HuH-7.5 (cell line): ENCODE data around the gene GOLGA8N.
"Not testable (repeated sequence)": the region's sequence is repeated elsewhere in the genome, so short reads cannot be mapped to it uniquely, and the experiment has no call there.

Source experiments
- DNase-seq: peaks from one replicate; pipeline ENCODE4 v3.0.0; 2011; ENCODE audit warnings: low spot score

GOLGA8N gene

DNA sequence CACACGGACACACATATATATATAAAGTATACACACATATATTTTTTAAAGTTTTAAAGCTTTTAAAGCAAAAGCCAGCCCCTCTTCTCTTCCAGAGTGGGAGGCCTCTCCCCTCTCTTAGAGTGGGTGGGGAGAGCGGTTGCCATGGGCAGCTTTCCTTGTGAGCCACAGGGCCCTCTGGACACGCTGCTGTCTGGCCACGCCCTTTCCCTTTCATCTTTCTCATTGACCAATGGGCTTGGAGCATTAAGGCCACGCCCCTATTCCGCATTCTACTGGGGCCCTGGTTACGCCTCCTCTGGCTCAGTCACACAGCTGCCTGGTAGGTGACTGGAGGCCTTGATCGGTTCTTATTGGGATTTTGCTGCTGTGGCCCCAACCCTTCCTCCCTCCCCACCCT lies at the start of gene GOLGA8N:
Gene GOLGA8N, plus strand, starts transcription at position 306 of the 400 bp plus-strand sequence.
- DNase-seq = not testable (repeated sequence)

DNA sequence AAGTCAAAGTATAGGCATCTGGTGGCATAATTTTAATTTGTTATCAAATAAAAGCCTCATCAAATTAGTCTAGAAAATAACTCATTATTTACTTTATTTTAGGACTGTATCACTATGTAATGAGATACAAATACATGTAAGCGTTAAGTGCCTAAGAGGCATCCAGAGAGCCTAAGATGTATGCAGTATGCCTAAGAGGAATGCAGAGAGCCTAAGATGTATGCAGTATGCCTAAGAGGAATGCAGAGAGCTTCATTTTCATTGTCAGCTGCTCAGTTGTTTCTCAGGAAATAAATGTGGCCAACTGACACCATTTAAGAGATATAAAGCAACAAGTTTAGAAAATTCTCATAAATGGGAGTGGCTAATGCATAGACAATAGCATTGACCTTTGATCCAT lies 49.8 kb upstream of the GOLGA8N start:
- not testable (repeated sequence) for DNase-seq

DNA sequence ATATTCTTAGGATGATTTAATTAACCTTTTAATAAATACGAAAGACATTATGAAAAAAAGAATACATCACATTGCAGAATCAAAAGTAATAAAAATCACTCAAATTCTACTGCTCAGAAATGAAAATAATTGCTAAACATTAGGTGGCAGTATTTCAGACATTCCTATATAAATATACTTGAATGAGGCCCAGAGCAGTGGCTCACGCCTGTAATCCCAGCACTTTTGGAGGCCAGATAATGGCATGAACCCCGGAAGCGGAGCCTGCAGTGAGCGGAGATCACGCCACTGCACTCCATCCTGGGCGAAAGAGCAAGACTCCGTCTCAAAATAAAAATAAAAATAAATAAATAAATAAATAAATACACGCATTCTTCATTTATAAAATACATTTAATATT lies 48.1 kb upstream of the GOLGA8N start:
- DNase-seq = not testable (repeated sequence)

DNA sequence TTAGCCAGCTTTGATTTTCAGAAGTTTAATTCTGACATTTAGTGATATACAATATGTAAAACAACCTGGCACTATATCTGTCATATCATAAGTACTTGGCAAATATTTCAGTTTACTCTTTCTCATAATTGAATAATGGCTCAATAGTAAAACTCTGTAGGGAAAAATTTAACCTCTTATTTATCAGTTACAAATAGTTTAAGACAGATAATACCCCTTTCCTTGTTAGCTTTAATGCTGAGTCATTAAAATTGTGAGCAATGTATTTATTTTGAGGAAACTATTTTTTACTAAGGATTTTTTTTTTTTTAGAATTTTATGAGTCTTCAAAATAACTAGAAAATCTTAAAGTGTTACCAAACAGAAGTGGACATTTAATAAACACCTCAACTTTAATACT lies 38.7 kb upstream of the GOLGA8N start:
- not testable (repeated sequence) for DNase-seq

DNA sequence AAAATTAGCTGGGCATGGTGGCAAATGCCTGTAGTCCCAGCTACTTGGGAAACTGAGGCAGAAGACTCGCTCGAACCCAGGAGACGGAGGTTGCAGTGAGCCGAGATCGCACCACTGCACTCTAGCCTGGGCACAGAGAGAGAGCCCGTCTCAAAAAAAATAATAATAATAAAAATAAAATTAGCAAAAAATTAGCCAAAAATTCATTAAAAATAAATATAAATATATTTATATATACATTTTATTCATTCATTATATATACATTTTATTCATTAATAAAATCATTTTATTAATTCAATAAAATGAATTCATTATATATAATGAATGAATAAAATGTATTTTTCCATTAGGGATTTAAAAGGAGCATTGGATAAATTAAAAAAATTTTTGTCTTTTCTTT lies 31.1 kb upstream of the GOLGA8N start:
- not testable (repeated sequence) for DNase-seq

DNA sequence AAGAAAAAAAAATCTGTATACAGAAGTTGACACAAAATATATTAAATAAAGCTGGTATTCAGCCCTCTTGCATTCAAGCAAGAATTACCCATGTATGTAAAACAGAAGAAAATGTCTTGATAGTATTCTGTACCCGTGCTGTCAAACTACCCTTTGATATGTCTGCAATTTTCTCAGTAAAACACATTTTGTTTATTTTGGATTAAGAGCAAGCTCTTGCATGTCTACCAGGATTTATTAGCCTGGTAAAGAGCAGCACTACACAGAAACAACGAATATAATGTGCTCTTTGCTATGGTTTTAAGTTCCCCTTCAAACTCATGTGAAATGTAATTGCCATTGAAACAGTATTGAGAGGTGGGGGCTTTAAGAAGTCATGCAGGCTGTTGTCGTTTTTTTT lies 24.3 kb upstream of the GOLGA8N start:
- DNase-seq = not testable (repeated sequence)

DNA sequence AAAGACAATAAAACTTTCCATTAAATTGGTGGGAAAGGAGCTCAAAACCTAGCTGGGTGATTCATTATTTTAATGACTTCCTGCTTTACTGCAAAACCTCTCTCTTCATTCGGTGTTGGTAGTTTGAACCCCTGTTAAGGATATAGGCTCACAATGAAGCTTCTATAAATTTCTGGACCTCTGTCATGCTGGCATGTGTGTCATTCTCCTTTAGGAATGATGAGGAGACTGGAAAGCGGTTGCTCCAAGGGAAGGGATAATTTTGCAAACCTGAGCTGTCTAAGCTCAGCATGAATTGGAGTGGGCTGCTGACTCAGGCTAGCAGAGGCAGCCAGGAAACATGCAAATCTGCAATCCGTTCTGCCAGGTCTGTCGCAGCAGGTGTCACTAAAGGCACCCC lies 14.8 kb upstream of the GOLGA8N start:
- DNase-seq = not testable (repeated sequence)

DNA sequence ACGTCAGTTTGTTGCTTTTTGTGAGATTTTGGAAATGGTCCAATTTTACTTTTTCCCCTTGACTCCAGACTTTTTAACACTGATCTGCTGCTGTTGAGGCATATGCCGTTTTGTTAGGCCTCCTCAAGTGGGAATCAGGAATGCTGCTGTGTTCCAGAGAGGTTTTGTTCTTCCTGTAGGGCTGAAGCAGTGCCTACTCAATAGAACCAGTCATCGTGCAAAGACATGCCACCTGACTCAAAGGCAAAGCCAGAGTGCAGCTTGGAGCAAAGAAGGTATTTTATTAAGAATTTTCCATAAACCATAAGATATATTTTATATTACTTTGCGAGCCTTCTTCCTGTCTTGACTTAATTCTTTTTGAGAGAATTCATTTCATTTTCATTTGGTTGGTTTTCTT lies 7.4 kb upstream of the GOLGA8N start:
- not testable (repeated sequence) for DNase-seq

DNA sequence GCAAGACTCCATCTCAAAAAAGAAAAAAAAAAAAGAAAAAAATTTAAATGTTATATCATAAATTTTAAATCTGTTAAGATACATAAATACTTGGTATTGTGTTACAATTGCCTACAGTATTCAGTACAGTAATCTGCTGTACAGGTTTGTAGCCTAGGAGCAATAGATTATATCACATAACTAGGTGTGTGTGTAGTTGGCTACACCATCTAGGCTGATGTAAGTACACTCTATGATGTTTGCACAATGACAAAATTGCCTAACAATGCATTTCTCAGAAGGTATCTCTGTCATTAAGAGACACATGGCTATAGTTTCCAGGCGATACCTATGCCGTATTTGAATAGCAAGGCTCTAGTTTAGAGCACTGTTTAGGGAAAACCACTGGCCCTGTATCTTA lies 16.3 kb downstream of the GOLGA8N start:
- not testable (repeated sequence) for DNase-seq

DNA sequence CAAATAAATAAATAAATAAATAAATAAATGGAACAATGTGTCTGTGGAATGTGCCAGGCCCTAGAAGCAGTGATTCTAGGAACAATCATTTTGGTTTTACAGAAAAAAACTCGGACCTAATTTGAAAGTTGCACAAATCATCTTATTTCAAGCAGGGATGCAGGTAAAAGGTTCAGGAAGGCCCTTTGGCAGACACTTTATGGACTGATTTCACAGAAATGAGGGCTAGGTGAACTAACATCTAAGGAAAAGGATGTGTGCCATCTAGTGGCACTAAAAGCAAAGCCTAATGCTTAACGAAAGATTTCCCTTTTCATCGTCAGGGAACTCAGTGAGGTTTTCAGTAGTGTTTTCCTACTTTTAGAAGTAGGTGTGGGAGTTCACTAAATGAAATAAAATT lies 17.5 kb downstream of the GOLGA8N start:
- DNase-seq = not testable (repeated sequence)

DNA sequence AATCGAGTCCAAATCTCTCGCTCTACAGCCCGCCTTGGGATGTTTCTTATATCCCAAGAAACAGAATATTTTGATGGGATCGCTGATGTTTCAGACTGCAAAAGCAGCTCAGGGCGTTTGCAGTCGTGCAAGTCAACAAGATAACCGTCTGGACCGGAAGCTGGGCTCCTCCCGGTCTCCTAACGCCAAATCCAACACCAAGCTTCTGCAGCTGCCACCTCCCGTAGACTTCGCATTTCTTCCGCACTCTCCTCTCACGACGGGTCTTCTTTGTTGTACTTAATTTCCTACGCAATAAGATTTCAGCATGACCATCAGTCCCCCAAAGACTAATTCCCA lies 21.4 kb downstream of the GOLGA8N start:
- DNase-seq = not testable (repeated sequence)

DNA sequence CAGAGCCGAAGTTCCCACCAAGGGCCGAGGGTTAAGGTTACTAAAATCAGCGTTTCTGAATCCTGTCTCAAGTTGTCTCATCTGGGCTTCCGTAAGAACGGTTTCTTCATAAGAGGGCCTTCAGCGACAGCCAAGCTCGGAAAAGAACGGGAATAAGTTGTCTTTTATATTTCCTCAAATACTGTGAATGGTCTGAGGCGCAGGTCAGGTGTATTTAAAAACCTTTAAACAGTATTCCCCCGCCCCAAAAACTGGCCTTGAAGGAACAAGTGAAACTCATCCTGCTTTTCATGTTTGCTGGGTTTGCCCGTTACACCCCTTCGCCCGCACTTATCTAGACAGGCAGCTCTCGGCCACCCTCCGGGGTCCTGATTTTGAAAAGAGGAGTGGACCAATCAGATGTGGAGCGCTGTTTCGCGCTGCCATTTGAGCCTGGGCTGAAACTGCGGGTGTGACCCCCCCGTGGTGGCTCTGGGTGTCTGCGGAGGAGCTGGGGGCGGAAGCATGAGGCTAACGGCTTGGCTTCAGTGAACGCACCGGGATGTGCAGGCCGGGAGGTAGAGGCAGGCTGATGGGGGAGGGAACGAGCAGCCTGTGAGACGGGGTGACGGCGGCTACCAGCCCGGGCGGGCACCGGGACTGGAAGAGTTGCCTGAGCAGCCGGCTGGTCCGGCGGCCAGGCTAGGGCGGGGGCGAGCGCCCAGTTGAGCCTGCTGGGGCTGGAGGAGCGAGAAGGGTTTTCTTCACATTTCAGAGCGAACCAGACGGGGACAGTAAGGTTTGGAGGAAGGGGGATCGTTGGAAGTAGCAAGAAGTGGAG lies 22.0 kb downstream of the GOLGA8N start, which contains the start of gene ARHGAP11A:
Gene ARHGAP11A, plus strand, starts transcription at position 454 of the 820 bp plus-strand sequence. CDS start 708 bp downstream, outside the sequence.
- DNase-seq = not testable (repeated sequence)

DNA sequence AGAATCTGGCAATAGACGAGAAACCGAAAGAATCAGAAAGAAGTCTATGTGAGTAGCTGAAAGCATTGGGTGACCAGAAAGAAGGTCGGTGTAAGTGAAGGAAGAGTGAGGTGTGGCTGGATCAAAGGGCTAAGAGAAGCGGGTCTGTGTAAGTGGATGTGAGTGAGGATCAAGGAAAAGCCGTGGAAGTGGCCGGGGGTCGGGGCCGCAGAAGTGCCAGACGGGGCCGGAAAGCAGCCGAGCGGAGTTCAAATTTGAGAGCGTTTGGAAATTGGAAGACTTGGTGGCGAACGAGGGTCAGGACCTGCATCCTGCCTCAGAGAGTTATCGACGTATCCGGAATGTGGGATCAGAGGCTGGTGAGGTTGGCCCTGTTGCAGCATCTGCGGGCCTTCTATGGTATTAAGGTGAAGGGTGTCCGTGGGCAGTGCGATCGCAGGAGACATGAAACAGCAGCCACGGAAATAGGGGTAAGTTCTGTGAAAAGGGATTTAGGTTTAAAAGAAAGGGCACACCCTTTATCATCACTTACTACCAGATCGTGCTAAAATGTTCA lies 22.7 kb downstream of the GOLGA8N start:
- not testable (repeated sequence) for DNase-seq

DNA sequence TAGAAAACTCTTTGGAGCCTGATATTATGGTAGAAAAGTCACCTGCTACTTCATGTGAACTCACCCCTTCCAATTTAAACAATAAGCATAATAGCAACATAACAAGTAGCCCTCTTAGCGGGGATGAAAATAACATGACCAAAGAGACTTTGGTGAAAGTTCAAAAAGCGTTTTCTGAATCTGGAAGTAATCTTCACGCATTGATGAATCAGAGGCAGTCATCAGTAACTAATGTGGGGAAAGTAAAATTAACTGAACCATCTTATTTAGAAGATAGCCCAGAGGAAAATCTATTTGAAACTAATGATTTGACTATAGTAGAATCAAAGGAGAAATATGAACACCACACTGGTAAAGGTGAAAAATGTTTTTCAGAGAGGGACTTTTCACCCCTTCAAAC lies 43.2 kb downstream of the GOLGA8N start:
- DNase-seq = no peak

DNA sequence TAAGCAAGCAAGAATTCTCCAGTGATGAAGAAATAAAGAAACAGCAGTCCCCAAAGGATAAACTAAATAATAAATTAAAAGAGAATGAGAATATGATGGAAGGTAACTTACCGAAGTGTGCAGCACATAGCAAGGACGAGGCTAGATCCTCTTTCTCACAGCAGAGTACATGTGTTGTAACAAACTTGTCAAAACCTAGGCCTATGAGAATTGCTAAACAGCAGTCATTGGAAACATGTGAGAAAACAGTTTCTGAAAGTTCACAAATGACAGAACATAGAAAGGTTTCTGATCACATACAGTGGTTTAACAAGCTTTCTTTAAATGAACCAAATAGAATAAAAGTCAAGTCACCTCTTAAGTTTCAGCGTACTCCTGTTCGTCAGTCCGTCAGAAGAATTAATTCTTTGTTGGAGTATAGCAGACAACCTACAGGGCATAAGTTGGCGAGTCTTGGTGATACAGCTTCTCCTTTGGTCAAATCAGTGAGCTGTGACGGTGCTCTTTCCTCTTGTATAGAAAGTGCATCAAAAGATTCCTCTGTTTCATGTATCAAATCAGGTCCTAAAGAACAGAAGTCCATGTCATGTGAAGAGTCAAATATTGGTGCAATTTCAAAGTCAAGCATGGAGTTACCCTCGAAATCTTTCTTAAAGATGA lies 43.8 kb downstream of the GOLGA8N start:
- DNase-seq = no peak

DNA sequence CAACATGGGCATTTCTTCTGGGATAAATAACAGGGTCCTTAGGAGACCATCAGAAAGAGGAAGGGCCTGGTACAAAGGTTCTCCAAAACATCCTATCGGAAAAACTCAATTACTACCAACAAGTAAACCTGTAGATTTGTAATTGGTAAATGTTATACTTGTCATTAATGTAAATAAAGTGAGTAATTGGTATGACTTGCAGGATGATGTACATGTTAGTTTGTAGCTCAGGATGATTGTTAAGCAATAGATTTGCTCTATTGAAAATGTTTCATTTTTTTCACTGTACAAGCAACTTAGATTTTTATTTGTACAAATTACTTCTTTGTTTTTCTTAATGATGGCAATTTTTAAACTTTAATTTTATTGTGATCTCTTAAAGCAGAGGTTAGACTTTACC lies 44.4 kb downstream of the GOLGA8N start:
- no peak for DNase-seq

DNA sequence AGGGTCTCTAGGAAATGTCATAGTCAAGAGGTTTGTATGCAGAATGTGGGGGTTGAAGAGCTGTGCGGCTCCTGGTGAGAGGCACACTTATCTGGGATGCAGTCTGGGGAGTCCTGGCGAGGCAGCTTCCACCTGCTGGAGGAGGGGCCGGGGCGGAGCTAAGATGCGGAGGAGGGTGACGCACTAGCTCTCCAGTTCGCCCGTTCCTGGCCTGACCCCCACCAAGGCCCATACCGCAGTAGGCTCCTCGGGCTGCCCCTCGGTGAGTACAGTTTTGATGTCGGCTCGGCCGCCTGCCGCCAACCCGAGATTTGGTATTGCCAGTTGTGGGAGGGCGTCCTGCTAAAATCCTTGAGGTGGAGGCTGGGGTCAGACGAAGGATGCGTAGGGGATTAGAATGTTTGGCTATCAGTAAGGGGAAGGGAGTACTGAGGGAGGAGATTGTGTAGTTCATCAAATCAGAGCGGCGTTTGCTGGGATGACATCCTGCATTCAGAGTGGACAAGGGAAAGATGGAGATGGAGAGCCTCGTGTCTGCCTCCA lies 48.3 kb downstream of the GOLGA8N start, which contains the start of gene SCG5:
Gene SCG5, plus strand, starts transcription at position 194 of the 543 bp plus-strand sequence. CDS start 1,883 bp downstream, outside the sequence.
- DNase-seq = no peak

DNA sequence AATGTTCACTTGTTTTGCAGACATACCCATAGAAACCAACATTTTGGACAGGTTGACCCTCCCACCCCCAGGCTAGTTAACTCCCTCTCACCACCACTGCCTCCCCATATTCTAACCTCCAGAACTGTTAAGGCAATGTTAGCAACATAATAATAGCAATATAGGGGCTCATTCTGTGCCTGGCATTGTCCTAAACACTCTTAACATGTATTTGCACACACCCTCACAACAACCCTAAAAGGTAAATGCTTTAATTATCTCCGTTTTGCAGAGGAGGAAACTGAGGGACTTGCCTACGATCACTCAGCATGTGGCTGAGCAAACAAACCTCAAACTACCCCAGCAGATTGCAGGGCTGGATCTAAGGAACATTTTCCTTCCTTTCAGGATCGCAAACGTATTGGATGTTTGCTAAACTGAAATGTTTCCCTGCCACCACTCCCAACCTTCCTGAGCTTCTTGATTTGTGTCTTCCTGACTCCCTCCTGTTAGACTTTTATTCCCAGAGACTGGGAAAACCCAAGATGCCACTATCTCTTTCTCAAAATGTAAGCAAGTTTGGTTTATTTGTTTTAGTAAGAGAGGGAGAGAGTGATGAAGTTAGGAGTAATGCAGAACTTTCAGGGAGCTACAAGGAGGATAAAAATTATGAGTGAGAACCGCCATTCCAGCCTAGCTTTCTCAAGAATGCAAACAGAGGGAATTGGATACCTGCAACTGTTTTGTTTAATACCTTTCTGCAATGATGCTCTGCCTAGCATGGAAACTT lies 49.6 kb downstream of the GOLGA8N start:
- no peak for DNase-seq

DNA sequence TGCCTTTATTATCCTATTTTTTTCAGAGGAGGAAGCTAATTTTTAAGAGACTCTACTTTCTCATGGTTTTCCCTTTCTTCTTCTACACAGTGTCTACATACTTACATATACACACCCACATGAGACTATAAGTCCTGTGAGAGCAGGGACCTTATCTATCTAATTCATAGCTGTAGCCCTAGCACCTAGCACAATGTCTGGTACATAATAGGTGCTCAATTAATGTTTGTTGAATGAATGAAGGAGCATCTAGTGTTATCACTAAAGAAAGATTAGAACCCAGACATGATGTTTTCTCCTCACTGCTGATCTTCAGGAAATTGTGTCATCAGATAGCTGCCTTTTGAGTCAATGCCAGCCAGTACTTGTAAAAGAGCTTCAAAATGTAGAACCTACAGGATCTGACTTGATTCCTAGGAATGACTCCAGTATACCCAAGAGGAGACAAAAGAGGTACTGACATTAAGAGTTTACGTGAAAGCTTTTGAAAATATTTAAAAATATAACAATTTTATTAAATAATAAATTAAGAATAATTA lies 50.7 kb downstream of the GOLGA8N start:
- no peak for DNase-seq

DNA sequence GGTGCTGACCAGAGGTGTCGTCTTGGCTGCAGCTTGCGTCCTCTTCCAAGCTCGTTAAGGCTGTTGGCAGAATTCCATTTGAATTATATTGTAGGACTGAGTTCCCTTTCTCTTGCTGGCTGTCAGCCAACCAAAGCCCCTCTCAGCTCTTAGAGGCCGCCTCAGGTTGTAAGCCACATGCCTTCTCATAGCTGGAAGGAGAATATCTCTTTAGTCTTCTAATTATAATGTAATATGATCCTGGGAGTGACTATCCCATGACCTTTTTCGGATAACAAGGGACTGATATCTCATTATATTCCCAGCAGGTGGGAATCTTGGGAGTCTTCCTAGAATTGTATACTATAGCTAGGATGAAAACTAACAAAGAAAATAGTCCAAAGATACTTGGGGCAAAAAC lies 53.0 kb downstream of the GOLGA8N start:
- no peak for DNase-seq

DNA sequence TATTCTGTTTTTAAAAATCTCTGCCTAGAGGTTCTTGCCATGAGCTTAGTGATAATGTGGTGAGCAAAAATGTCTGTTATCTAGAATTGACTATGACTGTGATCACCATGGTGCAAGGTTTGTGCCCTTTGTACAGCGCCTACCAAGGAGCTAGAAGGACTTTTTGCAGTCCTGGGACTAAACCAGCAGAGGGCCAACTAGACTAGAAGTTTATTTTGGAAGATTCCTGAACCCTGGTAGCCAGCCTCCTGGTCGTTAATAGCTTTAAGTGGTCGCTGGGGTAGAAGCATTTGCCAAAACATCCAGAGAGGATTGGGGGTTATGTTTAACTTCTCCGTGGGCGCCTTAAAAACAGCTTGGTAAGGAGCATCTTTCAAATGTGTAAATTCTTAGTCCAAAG lies 56.1 kb downstream of the GOLGA8N start:
- DNase-seq = peak; percentile 28
